Measurements from ENCODE around the gene PTPRN2. TPM values are rescaled to one million over a fixed set of nuclear protein-coding genes. Genes with fewer than 3 reads are reported as not detected.

Gene PTPRN2
- total RNA-seq, 1 donor from 2014 or later, result 15.4 TPM

DNA sequence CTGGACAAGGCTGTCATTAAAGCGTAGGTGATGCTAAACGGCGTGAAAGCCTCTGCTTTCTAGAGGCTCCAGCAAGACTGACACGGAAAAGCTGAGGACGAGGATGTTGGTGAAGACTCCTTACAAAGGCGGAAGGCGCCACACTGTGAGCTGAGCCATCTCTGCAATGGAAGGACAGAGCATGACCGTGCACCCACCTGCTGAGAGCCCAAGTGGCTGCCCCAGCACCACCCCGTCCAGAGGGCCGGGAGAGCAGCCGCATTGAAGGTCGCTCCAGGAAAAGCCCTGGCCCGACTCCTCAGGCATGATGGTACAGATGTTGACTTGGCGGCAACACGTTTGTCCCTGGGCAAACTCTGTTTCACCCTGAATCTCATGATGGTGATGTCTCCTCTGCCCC is 758.1 kb downstream of the PTPRN2 start:
- H3K27me3 Mint-ChIP-seq, result peaks cover 5% of the 10 kb centered on the region

DNA sequence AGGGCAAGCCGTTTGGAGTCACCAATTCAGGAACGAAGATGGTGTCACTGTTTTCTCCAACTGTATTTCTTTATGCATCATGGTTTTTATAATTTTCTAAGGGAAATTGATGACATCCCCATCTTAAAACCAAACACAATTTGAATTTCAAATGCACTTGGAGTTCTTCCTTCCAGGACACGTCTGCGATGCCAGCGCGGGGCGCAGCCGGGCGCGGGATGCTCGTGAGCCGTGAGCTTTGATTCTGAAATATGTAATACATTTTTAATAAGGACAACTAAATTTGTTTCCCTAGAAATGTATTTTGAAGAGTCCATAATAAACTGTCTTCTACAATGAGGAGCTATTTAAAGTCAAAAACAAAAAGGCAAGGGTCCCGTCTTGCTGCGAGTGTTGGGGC is 758.7 kb downstream of the PTPRN2 start:
- Mint-ChIP-seq H3K4me1 (ENCODE audit: unreplicated experiment) (no peaks in the 10 kb centered on the region), H3K36me3 (no peaks in the 10 kb centered on the region), H3K9me3 (no peaks in the 10 kb centered on the region), H3K27ac (no peak overlapping the region), H3K27me3 (peaks cover 5% of the 10 kb centered on the region), H3K4me3 (no peak overlapping the region)
- TF ChIP-seq, protein P1, sequence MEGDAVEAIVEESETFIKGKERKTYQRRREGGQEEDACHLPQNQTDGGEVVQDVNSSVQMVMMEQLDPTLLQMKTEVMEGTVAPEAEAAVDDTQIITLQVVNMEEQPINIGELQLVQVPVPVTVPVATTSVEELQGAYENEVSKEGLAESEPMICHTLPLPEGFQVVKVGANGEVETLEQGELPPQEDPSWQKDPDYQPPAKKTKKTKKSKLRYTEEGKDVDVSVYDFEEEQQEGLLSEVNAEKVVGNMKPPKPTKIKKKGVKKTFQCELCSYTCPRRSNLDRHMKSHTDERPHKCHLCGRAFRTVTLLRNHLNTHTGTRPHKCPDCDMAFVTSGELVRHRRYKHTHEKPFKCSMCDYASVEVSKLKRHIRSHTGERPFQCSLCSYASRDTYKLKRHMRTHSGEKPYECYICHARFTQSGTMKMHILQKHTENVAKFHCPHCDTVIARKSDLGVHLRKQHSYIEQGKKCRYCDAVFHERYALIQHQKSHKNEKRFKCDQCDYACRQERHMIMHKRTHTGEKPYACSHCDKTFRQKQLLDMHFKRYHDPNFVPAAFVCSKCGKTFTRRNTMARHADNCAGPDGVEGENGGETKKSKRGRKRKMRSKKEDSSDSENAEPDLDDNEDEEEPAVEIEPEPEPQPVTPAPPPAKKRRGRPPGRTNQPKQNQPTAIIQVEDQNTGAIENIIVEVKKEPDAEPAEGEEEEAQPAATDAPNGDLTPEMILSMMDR (conservative IDR thresholded peaks at IDR 0.05), result no peak
- no peak for DNase-seq (ENCODE audit: extremely low spot score, unreplicated experiment)

More for the DNA sequence above, 758.1 kb downstream of the PTPRN2 start:
- no peak overlapping the region for H3K4me3 Mint-ChIP-seq
- H3K36me3 Mint-ChIP-seq, result no peaks in the 10 kb centered on the region
- TF ChIP-seq, protein P1 (conservative IDR thresholded peaks at IDR 0.05), result no peak
- no peak overlapping the region for H3K27ac Mint-ChIP-seq
- DNase-seq (ENCODE audit: extremely low spot score, unreplicated experiment), result no peak
- no peaks in the 10 kb centered on the region for H3K4me1 Mint-ChIP-seq (ENCODE audit: unreplicated experiment)
- H3K9me3 Mint-ChIP-seq, result no peaks in the 10 kb centered on the region

DNA sequence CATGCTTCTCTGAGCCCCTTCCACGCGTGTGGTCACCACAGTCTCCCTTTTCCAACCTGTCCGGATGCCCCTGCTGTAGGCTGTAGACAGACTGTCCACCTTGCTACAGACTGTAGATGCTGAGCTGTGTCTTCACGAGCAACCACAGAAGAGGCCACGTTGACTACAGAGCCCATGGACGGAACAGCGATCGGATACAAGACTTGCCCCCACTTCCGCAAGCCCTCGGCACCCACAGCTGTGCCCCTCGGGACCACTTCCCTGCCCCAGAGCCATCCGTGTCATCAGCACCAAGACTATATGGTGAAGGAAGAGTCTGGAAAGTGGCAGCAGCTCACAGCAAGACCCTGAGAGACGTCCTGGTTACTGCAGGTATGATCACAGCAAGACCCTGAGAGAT is 759.4 kb downstream of the PTPRN2 start:
- no peaks in the 10 kb centered on the region for H3K9me3 Mint-ChIP-seq
- H3K27me3 Mint-ChIP-seq, result peaks cover 5% of the 10 kb centered on the region
- H3K4me1 Mint-ChIP-seq (ENCODE audit: unreplicated experiment), result no peaks in the 10 kb centered on the region
- no peaks in the 10 kb centered on the region for H3K36me3 Mint-ChIP-seq
- H3K27ac Mint-ChIP-seq, result no peak overlapping the region
- TF ChIP-seq, protein P1 (conservative IDR thresholded peaks at IDR 0.05), result no peak
- H3K4me3 Mint-ChIP-seq, result no peak overlapping the region
- DNase-seq (ENCODE audit: extremely low spot score, unreplicated experiment), result no peak

DNA sequence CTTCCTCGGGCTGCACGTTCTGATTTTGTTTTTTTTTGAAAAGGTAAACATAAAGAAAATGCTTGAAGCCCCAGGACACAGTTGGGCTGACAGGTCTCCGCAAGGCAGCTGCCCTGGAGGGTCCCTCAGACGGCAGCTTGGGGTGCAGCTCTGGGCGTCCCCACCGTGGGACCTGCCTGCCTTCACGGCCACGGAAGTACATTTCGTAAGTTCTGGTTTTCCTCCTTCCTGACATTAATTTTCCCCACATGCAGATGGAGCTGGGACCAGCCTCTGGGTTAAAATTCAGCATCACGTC is 759.8 kb downstream of the PTPRN2 start:
- no peaks in the 10 kb centered on the region for H3K36me3 Mint-ChIP-seq

DNA sequence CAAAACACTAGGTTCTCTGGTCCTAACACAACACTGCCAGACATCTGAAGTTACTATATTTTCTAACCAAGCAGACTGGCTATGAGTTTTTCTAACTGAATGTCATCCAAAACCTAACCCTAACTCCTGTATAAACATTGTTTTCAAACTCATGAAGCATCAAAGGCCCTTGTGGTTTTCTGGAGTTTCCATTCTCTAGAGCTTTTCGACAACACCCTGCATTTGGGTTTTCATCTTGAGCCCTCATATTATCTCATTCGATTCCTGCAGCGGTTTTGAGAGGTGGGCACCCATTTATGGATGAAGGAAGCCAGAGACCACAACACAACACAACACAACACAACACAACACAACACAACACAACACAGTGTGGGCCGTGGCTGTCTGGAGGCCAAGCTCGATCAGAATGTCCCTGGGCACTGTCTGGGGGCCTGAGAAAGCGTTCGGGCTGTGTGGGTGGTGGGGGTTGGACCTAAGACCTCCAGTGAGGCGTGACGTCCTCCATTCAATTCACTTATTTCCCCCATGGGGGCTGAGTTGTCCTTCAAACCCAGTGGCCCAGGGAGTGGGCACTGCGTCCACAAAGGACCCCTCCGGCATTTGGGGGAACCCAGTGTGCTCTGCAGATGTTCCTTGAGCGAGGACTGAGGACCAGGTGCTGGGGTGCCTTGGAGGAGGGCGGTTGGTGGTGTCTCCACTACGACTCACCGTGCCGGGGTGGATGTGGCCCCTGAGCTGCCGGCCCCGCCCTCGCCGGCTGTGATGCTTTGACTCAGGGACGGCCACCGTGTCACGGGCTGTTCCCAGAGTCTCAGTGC is 760.4 kb downstream of the PTPRN2 start:
- Mint-ChIP-seq H3K4me1 (ENCODE audit: unreplicated experiment) (no peaks in the 10 kb centered on the region), H3K27me3 (peaks cover 5% of the 10 kb centered on the region), H3K4me3 (no peak overlapping the region), H3K36me3 (no peaks in the 10 kb centered on the region), H3K9me3 (no peaks in the 10 kb centered on the region), H3K27ac (no peak overlapping the region)
- no peak for DNase-seq (ENCODE audit: extremely low spot score, unreplicated experiment)
- TF ChIP-seq, protein P1 (conservative IDR thresholded peaks at IDR 0.05), result no peak

More for the DNA sequence above, 759.8 kb downstream of the PTPRN2 start:
- no peaks in the 10 kb centered on the region for H3K9me3 Mint-ChIP-seq
- TF ChIP-seq, protein P1 (conservative IDR thresholded peaks at IDR 0.05), result no peak
- DNase-seq (ENCODE audit: extremely low spot score, unreplicated experiment), result no peak
- no peak overlapping the region for H3K27ac Mint-ChIP-seq
- peaks cover 5% of the 10 kb centered on the region for H3K27me3 Mint-ChIP-seq
- no peak overlapping the region for H3K4me3 Mint-ChIP-seq
- H3K4me1 Mint-ChIP-seq (ENCODE audit: unreplicated experiment), result no peaks in the 10 kb centered on the region

Measured in type B pancreatic cell (in vitro differentiated cells).